AG09319 (cell line): Measurements from ENCODE around the gene RCAN2.
A peak's percentile ranks its signal among the peaks of the same experiment; 100 is the strongest.

Experiments used
- DNase-seq: peaks from one replicate; pipeline ENCODE4 v3.0.0-alpha.2; 2010; ENCODE audit warnings: low read depth; ENCODE audit errors: extremely low read depth
- CTCF ChIP-seq: IDR thresholded peaks from 2 replicates; pipeline ENCODE4 v1.5.1; 2011; ENCODE audit warnings: low read depth, mild to moderate bottlenecking, inconsistent platforms, low read length, moderate library complexity

RCAN2 gene

GRCh38 chr6:46453741-46454316 lies 37.4 kb downstream of the RCAN2 start:
- no peak for DNase-seq
- TF ChIP-seq CTCF = no peak

DNA sequence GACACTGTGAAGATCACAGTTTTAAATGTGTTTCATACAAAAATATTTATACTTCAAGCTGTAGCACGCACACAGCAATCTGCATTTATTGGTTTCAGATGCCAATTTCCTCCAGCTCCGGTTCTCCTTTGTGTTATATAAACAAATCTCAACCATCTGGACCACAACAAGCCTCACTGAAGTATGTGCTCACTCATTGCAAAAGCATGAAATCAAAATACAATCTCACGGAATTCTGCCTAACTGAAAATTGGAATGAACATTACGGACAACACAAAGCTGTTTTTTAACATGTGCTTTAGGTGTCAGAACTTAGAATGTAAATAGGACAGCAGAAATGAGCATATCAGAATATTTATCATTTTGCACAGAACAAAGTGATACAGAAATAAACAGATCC lies 38.0 kb downstream of the RCAN2 start:
- DNase-seq = peak; percentile 83
- no peak for TF ChIP-seq CTCF

- no peak for DNase-seq
- no peak for TF ChIP-seq CTCF
Measured at GRCh38 chr6:46452312-46452917, 38.8 kb downstream of the RCAN2 start.

- no peak for TF ChIP-seq CTCF
- no peak for DNase-seq
Measured at GRCh38 chr6:46451343-46451742, 39.9 kb downstream of the RCAN2 start.

GRCh38 chr6:46444772-46445454 lies 46.3 kb downstream of the RCAN2 start:
- no peak for DNase-seq

DNA sequence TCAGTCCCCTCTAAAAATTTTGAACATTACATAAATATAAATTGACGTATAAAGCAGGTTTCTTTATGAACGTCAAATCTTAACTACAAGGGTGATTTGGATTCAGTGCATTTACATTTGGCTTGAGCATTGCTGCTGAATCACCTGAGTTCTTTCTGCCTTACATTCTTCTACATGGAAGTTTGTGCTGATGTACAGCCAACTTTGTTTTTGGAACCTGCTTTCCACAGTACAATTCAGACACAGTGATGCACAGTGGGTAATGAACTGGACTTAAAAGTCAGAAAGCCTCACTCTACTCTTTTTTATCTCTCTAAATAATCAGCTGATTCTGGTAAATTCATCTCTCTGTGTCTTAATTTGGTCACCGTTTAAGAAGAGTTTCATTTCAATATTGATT lies 47.6 kb downstream of the RCAN2 start:
- TF ChIP-seq CTCF = no peak
- no peak for DNase-seq

More at GRCh38 chr6:46444772-46445454, 46.3 kb downstream of the RCAN2 start:
- TF ChIP-seq CTCF = no peak

GRCh38 chr6:46440641-46441040 lies 50.6 kb downstream of the RCAN2 start:
- no peak for DNase-seq
- TF ChIP-seq CTCF = no peak
